HepG2 (cell line): Measurements from ENCODE around the gene PPP2R5E. TPM values are rescaled to one million over a fixed set of nuclear protein-coding genes. Genes with fewer than 3 reads are reported as not detected.

Source experiments
- ATAC-seq: fragments of 200-7000 bp; cut with Tn5 transposase; 3 replicates; pipeline ENCODE4 v1.9.1; 2020; ENCODE audit warnings: mild to moderate bottlenecking, moderate library complexity
- BruUV-seq: library from RNA; stranded (reverse); fragments of 400-500 nt; replicated peaks from 2 replicates; lab custom pipeline; 2021; lab: Mats Ljungman, UMichigan
- CTCF ChIA-PET: fragments of 300-600 bp; formaldehyde crosslinking; extraction: SDS; loops from one replicate; lab custom pipeline; 2021; ENCODE audit warnings: low total read pairs, inconsistent platforms, low intra/inter-chr PET ratio; lab: Yijun Ruan, JAX
- POLR2A ChIA-PET: fragments of 350-600 bp; sonication (Branson Sonifier 250); formaldehyde crosslinking; loops from one replicate; lab custom pipeline; 2020; ENCODE audit warnings: antibody characterized with exemption, inconsistent platforms; lab: Yijun Ruan, JAX
- DNase-seq: peaks from one replicate; pipeline ENCODE4 v3.0.0-alpha.2; 2015; ENCODE audit warnings: low spot score
- FAIRE-seq: peaks from 3 replicates; lab custom pipeline; 2011; peaks lifted over from hg19 to GRCh38; lab: Jason Lieb, UNC
- H2AFZ ChIP-seq: one replicate; pipeline ENCODE4 v1.6.1; 2011; ENCODE audit warnings: low read length, inconsistent platforms
- H3K27ac ChIP-seq: fragments of 300-600 bp; 3 replicates; pipeline ENCODE4 v1.8.0; 2011; ENCODE audit warnings: mixed run types, mild to moderate bottlenecking, mixed read lengths, low read length, inconsistent platforms; ENCODE audit not compliant: insufficient read depth; ENCODE audit errors: extremely low read length
- H3K27me3 ChIP-seq, 2 experiments: fragments of 200-600 bp in 1 of 2; 2 replicates in 1 of 2; 3 replicates in 1 of 2; pipeline versions ENCODE4 v1.6.0 to v1.8.0; 2011; ENCODE audit warnings: low read length in 2 of 2, mild to moderate bottlenecking in 2 of 2, moderate library complexity in 2 of 2, inconsistent platforms in 1 of 2; ENCODE audit not compliant: insufficient read depth in 2 of 2, control insufficient read depth in 1 of 2
- H3K36me3 ChIP-seq, 2 experiments: fragments of 200-600 bp in 1 of 2; replicated peaks in 1 of 2; 2 replicates in 1 of 2; 3 replicates in 1 of 2; pipeline versions ENCODE4 v1.5.1 to v1.8.0; 2011; ENCODE audit warnings: low read length in 2 of 2, inconsistent platforms in 1 of 2; ENCODE audit not compliant: insufficient read depth in 2 of 2, control insufficient read depth in 1 of 2
- H3K4me1 ChIP-seq: 2 replicates; pipeline ENCODE4 v1.5.1; 2012; ENCODE audit warnings: low read length, inconsistent platforms; ENCODE audit not compliant: insufficient read depth
- H3K4me2 ChIP-seq: 2 replicates; pipeline ENCODE4 v1.6.0; 2011; ENCODE audit warnings: low read depth, low read length, inconsistent platforms
- H3K4me3 ChIP-seq, 3 experiments: fragments of 200-600 bp in 1 of 3; sonication (generic), shearing (Covaris generic) in 1 of 3; replicated peaks in 1 of 3; 2 replicates each; pipeline ENCODE4 v1.5.1; 2011 to 2016; ENCODE audit warnings: low read length in 3 of 3, inconsistent platforms in 2 of 3, low read depth in 2 of 3, mild to moderate bottlenecking in 2 of 3, control low read depth in 1 of 3, mixed read lengths in 1 of 3; ENCODE audit not compliant: insufficient read depth in 1 of 3
- H3K79me2 ChIP-seq: one replicate; pipeline ENCODE4 v1.6.1; 2011; ENCODE audit warnings: low read length, inconsistent platforms; ENCODE audit not compliant: insufficient read depth
- H3K9ac ChIP-seq: 2 replicates; pipeline ENCODE4 v1.6.0; 2011; ENCODE audit warnings: mild to moderate bottlenecking, low read depth, low read length, inconsistent platforms; ENCODE audit not compliant: insufficient read depth
- H3K9me3 ChIP-seq: 2 replicates; pipeline ENCODE4 v1.5.1; 2012; ENCODE audit warnings: mild to moderate bottlenecking, low read length
- H4K20me1 ChIP-seq: 2 replicates; pipeline ENCODE4 v1.6.0; 2011; ENCODE audit warnings: inconsistent platforms, mild to moderate bottlenecking, low read length, moderate library complexity; ENCODE audit not compliant: insufficient read depth
- DMAP1 ChIP-seq: IDR thresholded peaks from 2 replicates; pipeline ENCODE4 v1.6.1; 2016
- GLI4 ChIP-seq: sonication (generic); formaldehyde crosslinking; IDR thresholded peaks from 2 replicates; pipeline ENCODE4 v1.5.1; 2020; ENCODE audit warnings: missing genetic modification reagents, mild to moderate bottlenecking, moderate library complexity, borderline replicate concordance
- GPN1 ChIP-seq: sonication (generic); formaldehyde crosslinking; IDR thresholded peaks from 2 replicates; pipeline ENCODE4 v1.5.1; 2020; ENCODE audit warnings: missing genetic modification reagents, borderline replicate concordance
- KAT7 ChIP-seq: IDR thresholded peaks from 2 replicates; pipeline ENCODE4 v1.6.1; 2018; ENCODE audit warnings: borderline replicate concordance, missing compliant biosample characterization
- KAT8 ChIP-seq: IDR thresholded peaks from 2 replicates; pipeline ENCODE4 v1.6.1; 2016; ENCODE audit warnings: missing genetic modification reagents, missing compliant biosample characterization
- RBFOX2 ChIP-seq: fragments of 200-400 bp; formaldehyde crosslinking; IDR thresholded peaks from 2 replicates; pipeline ENCODE4 v1.6.1; 2017; ENCODE audit warnings: low read depth, mild to moderate bottlenecking, low read length
- ZNF292 ChIP-seq: sonication (generic); formaldehyde crosslinking; IDR thresholded peaks from 2 replicates; pipeline ENCODE4 v1.8.1; 2022; ENCODE audit warnings: mild to moderate bottlenecking, low read depth, missing genetic modification reagents, borderline replicate concordance
- ZNF432 ChIP-seq: sonication (generic); formaldehyde crosslinking; IDR thresholded peaks from 2 replicates; pipeline ENCODE4 v1.5.0; 2020; ENCODE audit warnings: missing genetic modification reagents, mild to moderate bottlenecking, borderline replicate concordance
- ZNF557 ChIP-seq: sonication (generic); formaldehyde crosslinking; IDR thresholded peaks from 2 replicates; pipeline ENCODE4 v1.4.0; 2020; ENCODE audit warnings: missing genetic modification reagents
- WGBS: methylation state at CpG from one replicate; pipeline ENCODE4 v1.1.6; 2017; ENCODE audit warnings: low lambda C conversion rate; 5-methylcytosine and 5-hydroxymethylcytosine counted together
- in situ Hi-C: cut with HindIII; loops from 2 replicates; pipeline ENCODE4 v1.10.0; 2017; ENCODE audit warnings: low pct_unique_long_range_greater_than_20kb; ENCODE audit not compliant: extremely low pct_ligation_motif_present
- intact Hi-C: fragments of 100-400 bp; cut with micrococcal nuclease; formaldehyde crosslinking; loops from one replicate; pipeline ENCODE4 v1.10.0; 2022; ENCODE audit not compliant: unreplicated experiment
- polyA plus RNA-seq, 8 experiments: library from polyadenylated mRNA; depleted of rRNA in 3 of 8; stranded (reverse) in 7 of 8; unstranded in 1 of 8; fragments of >200 nt; fragmentation: Illumina TruSeq in 4 of 8; extraction: Trizol in 4 of 8; gene quantifications; 2 replicates each; pipeline versions ENCODE4 v1.2.1 to v1.2.3, GENCODE V29; 2011 to 2016; ENCODE audit warnings: low read depth in 4 of 8, missing spikeins in 1 of 8, mixed read lengths in 1 of 8; ENCODE audit not compliant: insufficient read depth in 1 of 8
- total RNA-seq, 5 experiments: library from RNA; depleted of rRNA; stranded (reverse); fragments of >200 nt; fragmentation: Illumina TruSeq; extraction: Trizol; gene quantifications; 2 replicates each; pipeline ENCODE4 v1.2.3, GENCODE V29; 2016; ENCODE audit warnings: low read depth in 1 of 5
- TF ChIP-seq, protein P1 (sequence below): sonication (generic); formaldehyde crosslinking; IDR thresholded peaks from 2 replicates; pipeline ENCODE4 v1.5.1; 2020; ENCODE audit warnings: mild to moderate bottlenecking, missing genetic modification reagents, moderate library complexity
- TF ChIP-seq, protein P2 (sequence below): sonication (generic); formaldehyde crosslinking; IDR thresholded peaks from 2 replicates; pipeline ENCODE4 v1.5.0; 2020; ENCODE audit warnings: missing genetic modification reagents, mild to moderate bottlenecking, borderline replicate concordance

Gene PPP2R5E
- total and polyA plus RNA-seq, 2 of the 13 experiments (the other 11 are each of a cell fraction or from before 2014, with no cell fraction given): 8.9 to 11.0 TPM

DNA sequence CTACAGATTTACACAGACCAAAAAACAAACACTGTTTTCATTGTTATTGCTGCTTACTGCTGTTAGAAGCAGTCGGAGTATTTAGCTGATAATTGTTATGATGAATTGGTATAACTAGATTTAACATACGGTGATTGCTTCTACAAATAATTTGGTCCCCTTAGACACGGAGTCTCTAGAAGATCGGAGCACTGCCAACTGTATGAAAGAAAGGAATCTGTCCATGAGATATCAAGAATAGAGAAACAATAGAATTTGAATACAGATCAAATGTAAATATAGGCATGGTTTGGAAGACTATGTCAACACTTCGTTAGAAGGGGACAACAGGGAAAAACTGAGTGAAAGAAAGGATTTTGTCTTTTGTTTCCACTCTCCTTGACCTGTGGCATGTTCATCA is 110.9 kb downstream of the PPP2R5E start:
- BruUV-seq: no TSS peak
- POLR2A ChIA-PET: no interaction called here
- DNase-seq (no peak), FAIRE-seq (no peak), ATAC-seq (no peak)
- Histone ChIP-seq H3K27ac (no peak overlapping the region), H3K79me2 (peaks cover 15% of the 10 kb centered on the region), H3K27me3 (no peaks in the 10 kb centered on the region), H3K4me2 (no peak overlapping the region), H4K20me1 (no peaks in the 10 kb centered on the region; the same call in 1 of the 2 replicates), H2AFZ (no peak overlapping the region), H3K4me1 (peaks cover 12% of the 10 kb centered on the region), H3K36me3 (no peaks in the 10 kb centered on the region), H3K4me3 (no peak overlapping the region), H3K9me3 (no peaks in the 10 kb centered on the region), H3K9ac (no peak overlapping the region)
- in situ Hi-C loops (no loop called here), intact Hi-C loops (no loop called here)
- CTCF ChIA-PET: no interaction called here
- no peak for TF ChIP-seq ZNF432 (CRISPR knock-in tag)
- TF ChIP-seq KAT8 (CRISPR knock-in tag): no peak
- TF ChIP-seq KAT7: no peak
- TF ChIP-seq, protein P1, sequence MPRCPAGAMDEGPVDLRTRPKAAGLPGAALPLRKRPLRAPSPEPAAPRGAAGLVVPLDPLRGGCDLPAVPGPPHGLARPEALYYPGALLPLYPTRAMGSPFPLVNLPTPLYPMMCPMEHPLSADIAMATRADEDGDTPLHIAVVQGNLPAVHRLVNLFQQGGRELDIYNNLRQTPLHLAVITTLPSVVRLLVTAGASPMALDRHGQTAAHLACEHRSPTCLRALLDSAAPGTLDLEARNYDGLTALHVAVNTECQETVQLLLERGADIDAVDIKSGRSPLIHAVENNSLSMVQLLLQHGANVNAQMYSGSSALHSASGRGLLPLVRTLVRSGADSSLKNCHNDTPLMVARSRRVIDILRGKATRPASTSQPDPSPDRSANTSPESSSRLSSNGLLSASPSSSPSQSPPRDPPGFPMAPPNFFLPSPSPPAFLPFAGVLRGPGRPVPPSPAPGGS (CRISPR knock-in tag): no peak
- TF ChIP-seq RBFOX2: no peak
- no peak for TF ChIP-seq DMAP1 (CRISPR knock-in tag)
- TF ChIP-seq, protein P2, sequence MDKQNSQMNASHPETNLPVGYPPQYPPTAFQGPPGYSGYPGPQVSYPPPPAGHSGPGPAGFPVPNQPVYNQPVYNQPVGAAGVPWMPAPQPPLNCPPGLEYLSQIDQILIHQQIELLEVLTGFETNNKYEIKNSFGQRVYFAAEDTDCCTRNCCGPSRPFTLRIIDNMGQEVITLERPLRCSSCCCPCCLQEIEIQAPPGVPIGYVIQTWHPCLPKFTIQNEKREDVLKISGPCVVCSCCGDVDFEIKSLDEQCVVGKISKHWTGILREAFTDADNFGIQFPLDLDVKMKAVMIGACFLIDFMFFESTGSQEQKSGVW (CRISPR knock-in tag): no peak
- WGBS: 92% methylated on average over 5 of the region's 5 CpGs

DNA sequence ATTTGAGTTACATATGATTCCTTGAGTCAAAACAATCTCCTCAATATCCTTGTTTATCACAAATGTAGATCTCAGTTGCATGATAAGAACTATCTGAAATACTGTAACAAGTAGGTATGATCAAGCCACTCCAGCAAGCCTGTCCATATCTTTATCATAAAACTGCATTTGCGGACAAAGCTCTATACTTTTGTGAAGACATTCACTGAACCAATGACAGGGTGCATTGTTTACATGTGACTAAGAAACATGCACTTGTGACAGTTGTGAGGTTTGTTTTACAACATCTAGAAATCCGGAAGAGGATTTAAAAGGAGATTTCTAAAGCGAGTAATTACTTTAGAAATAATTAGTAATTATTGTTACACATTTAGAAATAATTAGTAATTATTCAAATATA is 111.7 kb downstream of the PPP2R5E start:
- Histone ChIP-seq H3K9ac (no peak overlapping the region), H4K20me1 (no peaks in the 10 kb centered on the region; the same call in 1 of the 2 replicates), H3K4me1 (peaks cover 8% of the 10 kb centered on the region), H3K36me3 (no peaks in the 10 kb centered on the region), H3K4me2 (no peak overlapping the region), H3K27ac (no peak overlapping the region), H3K9me3 (no peaks in the 10 kb centered on the region), H2AFZ (no peak overlapping the region), H3K79me2 (peaks cover 8% of the 10 kb centered on the region), H3K4me3 (no peak overlapping the region), H3K27me3 (no peaks in the 10 kb centered on the region)
- no peak for DNase-seq
- POLR2A ChIA-PET: no interaction called here
- BruUV-seq: no TSS peak
- no peak for FAIRE-seq
- 98% methylated on average over 3 of the region's 3 CpGs for WGBS
- ATAC-seq: no peak
- in situ Hi-C loops: no loop called here
- CTCF ChIA-PET: no interaction called here
- intact Hi-C loops: no loop called here
- TF ChIP-seq ZNF557 (CRISPR knock-in tag): no peak
- TF ChIP-seq GLI4 (CRISPR knock-in tag): no peak
- TF ChIP-seq ZNF292 (CRISPR knock-in tag): no peak
- no peak for TF ChIP-seq GPN1 (CRISPR knock-in tag)
